ENCODE results near the gene ITPRID2. TPM values are rescaled to one million over a fixed set of nuclear protein-coding genes. Genes with fewer than 3 reads are reported as not detected.

The ITPRID2 gene
- polyA plus RNA-seq (ENCODE audit: insufficient read length in 4 of 4): 100 to 1,000 TPM; 142 to 182 (median 170) TPM

- DNase-seq (ENCODE audit: low read depth in 4 of 4, low spot score in 2 of 4): peak in 3 of 4 donors; percentile 74 to 78 (median 78)
Measured at GRCh38 chr2:181891258-181891965, at the start of gene ITPRID2. Gene ITPRID2 (plus strand): TSS chr2:181891730. CDS start chr2:181892067, 337 bp downstream.

GRCh38 chr2:181844551-181845290, 46.8 kb upstream of the ITPRID2 start:
- no peak for DNase-seq (ENCODE audit: low read depth in 4 of 4, low spot score in 2 of 4)

GRCh38 chr2:181846399-181847197, 44.9 kb upstream of the ITPRID2 start:
- no peak for DNase-seq (ENCODE audit: low read depth in 4 of 4, low spot score in 2 of 4)

GRCh38 chr2:181847198-181847556, 44.4 kb upstream of the ITPRID2 start:
- peak in 1 of 4 donors; percentile 26 for DNase-seq (ENCODE audit: low read depth in 4 of 4, low spot score in 2 of 4)

- DNase-seq (ENCODE audit: low read depth in 4 of 4, low spot score in 2 of 4): no peak
Measured at GRCh38 chr2:181847702-181848101, 43.8 kb upstream of the ITPRID2 start.

- no peak for DNase-seq (ENCODE audit: low read depth in 4 of 4, low spot score in 2 of 4)
Measured at GRCh38 chr2:181848261-181848886, 43.2 kb upstream of the ITPRID2 start.

GRCh38 chr2:181849601-181850000, 41.9 kb upstream of the ITPRID2 start:
- no peak for DNase-seq (ENCODE audit: low read depth in 4 of 4, low spot score in 2 of 4)

DNA sequence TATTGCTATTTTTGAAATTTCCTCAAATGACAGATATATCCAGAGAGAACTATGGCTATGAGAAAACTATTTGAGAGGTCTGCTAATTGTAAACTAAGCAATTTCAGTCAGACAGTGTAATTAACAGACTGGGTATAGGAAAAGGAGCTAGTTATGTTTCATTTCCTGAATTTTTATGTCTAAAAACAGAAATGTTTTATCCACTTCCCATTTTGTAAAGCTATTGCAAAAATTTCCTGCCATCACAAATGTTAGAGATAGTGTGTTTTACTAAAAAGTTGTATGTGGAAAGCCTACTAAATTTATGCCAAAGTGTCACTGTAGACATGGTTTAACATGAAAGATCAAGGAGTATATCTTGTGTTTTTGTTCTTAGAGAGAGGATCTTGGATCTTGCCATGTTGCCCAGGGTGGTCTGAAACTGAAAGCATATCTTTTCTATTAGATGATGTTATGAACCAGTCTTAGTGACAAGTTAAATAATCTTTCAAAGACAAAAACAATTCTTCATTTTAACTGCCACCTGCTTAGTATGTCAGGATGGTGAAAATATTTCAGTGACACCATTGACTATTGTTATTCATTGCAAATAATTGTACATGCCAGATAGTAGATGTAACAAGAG, 40.5 kb upstream of the ITPRID2 start:
- no peak for DNase-seq (ENCODE audit: low read depth in 4 of 4, low spot score in 2 of 4)

- DNase-seq (ENCODE audit: low read depth in 4 of 4, low spot score in 2 of 4): no peak
Measured at GRCh38 chr2:181851726-181852125, 39.8 kb upstream of the ITPRID2 start.

GRCh38 chr2:181853696-181854095, 37.8 kb upstream of the ITPRID2 start:
- DNase-seq (ENCODE audit: low read depth in 4 of 4, low spot score in 2 of 4): peak in 1 of 4 donors; percentile 37

DNA sequence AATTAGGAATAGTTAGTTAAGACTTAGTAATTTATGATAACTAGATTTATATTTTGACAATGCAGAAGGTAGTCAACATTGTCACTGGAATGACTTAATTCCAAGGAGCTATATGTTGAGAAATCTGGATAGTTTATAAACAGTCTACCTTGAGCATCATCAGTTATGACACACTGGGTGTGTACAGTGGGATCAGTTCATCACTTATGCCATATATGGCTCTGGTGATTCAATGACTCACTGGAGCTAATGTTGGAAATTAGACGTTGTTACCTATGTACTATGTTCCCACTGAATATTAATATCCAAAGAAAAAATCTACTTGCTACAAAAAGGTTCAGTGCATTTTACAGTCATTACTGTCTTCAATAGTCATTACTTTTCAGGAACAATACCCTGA, 34.0 kb upstream of the ITPRID2 start:
- DNase-seq (ENCODE audit: low read depth in 4 of 4, low spot score in 2 of 4): no peak

GRCh38 chr2:181858600-181858999, 32.9 kb upstream of the ITPRID2 start:
- no peak for DNase-seq (ENCODE audit: low read depth in 4 of 4, low spot score in 2 of 4)

- no peak for DNase-seq (ENCODE audit: low read depth in 4 of 4, low spot score in 2 of 4)
Measured at GRCh38 chr2:181859123-181859522, 32.4 kb upstream of the ITPRID2 start.

DNA sequence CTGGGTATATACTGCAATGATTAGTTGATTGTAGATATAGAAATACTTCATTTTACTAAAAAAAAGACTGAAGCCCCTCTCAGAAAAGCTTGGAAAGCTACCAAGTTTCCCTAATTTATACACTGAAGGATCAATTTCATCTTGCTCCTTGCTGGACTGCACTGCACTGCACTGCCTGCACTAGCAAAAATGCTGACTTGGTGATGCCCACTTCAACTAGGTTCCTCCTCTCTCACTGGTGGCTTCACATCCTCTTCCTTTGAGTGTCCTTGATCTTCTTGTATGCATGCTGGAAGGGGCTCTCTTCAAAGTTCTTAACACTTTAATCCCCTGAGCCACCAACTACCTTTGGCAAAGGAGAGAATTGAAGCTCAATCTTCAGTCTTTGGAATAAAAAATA, 31.7 kb upstream of the ITPRID2 start:
- no peak for DNase-seq (ENCODE audit: low read depth in 4 of 4, low spot score in 2 of 4)

GRCh38 chr2:181861379-181861778, 30.2 kb upstream of the ITPRID2 start:
- no peak for DNase-seq (ENCODE audit: low read depth in 4 of 4, low spot score in 2 of 4)

- DNase-seq (ENCODE audit: low read depth in 4 of 4, low spot score in 2 of 4): no peak
Measured at GRCh38 chr2:181862583-181863281, 28.8 kb upstream of the ITPRID2 start.

DNA sequence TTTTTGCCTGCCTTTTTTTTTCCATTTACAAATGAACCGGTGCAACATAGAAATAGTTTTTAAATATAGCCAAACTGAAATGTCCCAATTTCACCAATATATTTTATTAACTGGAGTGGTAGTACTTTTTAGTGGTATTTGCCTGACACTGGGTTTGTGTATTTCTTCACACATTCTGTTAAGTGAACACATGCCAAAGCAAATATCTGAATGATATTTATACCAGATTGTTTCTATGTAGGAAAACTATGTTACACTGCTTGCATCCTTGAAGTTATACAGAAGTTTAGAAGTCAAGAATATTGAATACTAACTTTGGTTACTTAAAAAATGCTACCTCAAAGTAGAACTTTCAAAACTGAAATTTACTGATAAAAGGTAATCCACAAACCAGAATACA, 19.4 kb upstream of the ITPRID2 start:
- no peak for DNase-seq (ENCODE audit: low read depth in 4 of 4, low spot score in 2 of 4)

GRCh38 chr2:181876614-181877063, 14.9 kb upstream of the ITPRID2 start:
- no peak for DNase-seq (ENCODE audit: low read depth in 4 of 4, low spot score in 2 of 4)

- DNase-seq (ENCODE audit: low read depth in 4 of 4, low spot score in 2 of 4): no peak
Measured at GRCh38 chr2:181877181-181877664, 14.3 kb upstream of the ITPRID2 start.
